ENCODE results near the gene GARIN5A.

Gene GARIN5A

GRCh38 chr19:50476224-50476906 is at the start of gene GARIN5A, which contains the start of gene EMC10:
TSS of gene GARIN5A (minus strand) at chr19:50476848. CDS start at chr19:50476388, 460 bp downstream.
TSS of gene EMC10 (plus strand) at chr19:50476507. CDS start at chr19:50476545, 38 bp downstream.
- Histone ChIP-seq H3K9ac (peak within 1 kb of the TSS; percentile 77), H3K27me3 (ENCODE audit: insufficient read depth, low read depth) (peaks cover 8% of the 10 kb centered on the region; the same call in 1 of the 2 replicates), H2AFZ (ENCODE audit: low read depth) (peak within 1 kb of the TSS; percentile 86), H3K36me3 (ENCODE audit: insufficient read depth) (no peaks in the 10 kb centered on the region), H3K4me2 (peak within 1 kb of the TSS; percentile 65), H4K20me1 (ENCODE audit: insufficient read depth) (no peaks in the 10 kb centered on the region), H3K4me3 (IDR thresholded peaks at IDR 0.05; ENCODE audit: insufficient read depth, low read depth, low read length) (peak within 1 kb of the TSS; percentile 32), H3K79me2 (ENCODE audit: insufficient read depth, low read depth) (peaks cover 17% of the 10 kb centered on the region; the same call in 1 of the 2 replicates), H3K27ac (peak within 1 kb of the TSS; percentile 65), H3K4me1 (ENCODE audit: low read depth, poor library complexity, severe bottlenecking) (peaks cover 5% of the 10 kb centered on the region)
- no peak for TF ChIP-seq CTCF (conservative IDR thresholded peaks at IDR 0.05; ENCODE audit: low read depth, low read length)

GRCh38 chr19:50522881-50523280 is 46.2 kb upstream of the GARIN5A start:
- no peaks in the 10 kb centered on the region for H3K4me1 ChIP-seq (ENCODE audit: low read depth, poor library complexity, severe bottlenecking)
- H3K27me3 ChIP-seq (ENCODE audit: insufficient read depth, low read depth): peaks cover 72% of the 10 kb centered on the region
- H3K27ac ChIP-seq: no peak overlapping the region
- no peak overlapping the region for H3K4me2 ChIP-seq
- no peak overlapping the region for H3K4me3 ChIP-seq (IDR thresholded peaks at IDR 0.05; ENCODE audit: insufficient read depth, low read depth, low read length)
- no peak overlapping the region for H3K9ac ChIP-seq
- no peak overlapping the region for H2AFZ ChIP-seq (ENCODE audit: low read depth)
- no peak for TF ChIP-seq CTCF (conservative IDR thresholded peaks at IDR 0.05; ENCODE audit: low read depth, low read length)
- no peaks in the 10 kb centered on the region for H3K36me3 ChIP-seq (ENCODE audit: insufficient read depth)
- H4K20me1 ChIP-seq (ENCODE audit: insufficient read depth): no peaks in the 10 kb centered on the region
- no peaks in the 10 kb centered on the region for H3K79me2 ChIP-seq (ENCODE audit: insufficient read depth, low read depth)

- Histone ChIP-seq H4K20me1 (ENCODE audit: insufficient read depth) (no peaks in the 10 kb centered on the region), H3K4me3 (IDR thresholded peaks at IDR 0.05; ENCODE audit: insufficient read depth, low read depth, low read length) (no peak overlapping the region), H3K27ac (no peak overlapping the region), H2AFZ (ENCODE audit: low read depth) (no peak overlapping the region), H3K79me2 (ENCODE audit: insufficient read depth, low read depth) (no peaks in the 10 kb centered on the region), H3K4me1 (ENCODE audit: low read depth, poor library complexity, severe bottlenecking) (no peaks in the 10 kb centered on the region), H3K27me3 (ENCODE audit: insufficient read depth, low read depth) (peaks cover 56% of the 10 kb centered on the region), H3K36me3 (ENCODE audit: insufficient read depth) (no peaks in the 10 kb centered on the region), H3K4me2 (no peak overlapping the region), H3K9ac (no peak overlapping the region)
- no peak for TF ChIP-seq CTCF (conservative IDR thresholded peaks at IDR 0.05; ENCODE audit: low read depth, low read length)
Measured at GRCh38 chr19:50520822-50521465, 44.3 kb upstream of the GARIN5A start.

- H3K36me3 ChIP-seq (ENCODE audit: insufficient read depth): no peaks in the 10 kb centered on the region
- H3K4me2 ChIP-seq: no peak overlapping the region
- no peak overlapping the region for H3K27ac ChIP-seq
- H2AFZ ChIP-seq (ENCODE audit: low read depth): no peak overlapping the region
- H3K27me3 ChIP-seq (ENCODE audit: insufficient read depth, low read depth): peaks cover 43% of the 10 kb centered on the region
- TF ChIP-seq CTCF (conservative IDR thresholded peaks at IDR 0.05; ENCODE audit: low read depth, low read length): no peak
- no peak overlapping the region for H3K9ac ChIP-seq
- H3K79me2 ChIP-seq (ENCODE audit: insufficient read depth, low read depth): no peaks in the 10 kb centered on the region
- no peaks in the 10 kb centered on the region for H3K4me1 ChIP-seq (ENCODE audit: low read depth, poor library complexity, severe bottlenecking)
- no peak overlapping the region for H3K4me3 ChIP-seq (IDR thresholded peaks at IDR 0.05; ENCODE audit: insufficient read depth, low read depth, low read length)
- no peaks in the 10 kb centered on the region for H4K20me1 ChIP-seq (ENCODE audit: insufficient read depth)
Measured at GRCh38 chr19:50519006-50519575, 42.4 kb upstream of the GARIN5A start.

Measured in KMS-11 (cell line).